GM23248 (cell line): ENCODE data around the gene ARHGEF7. TPM values are rescaled to one million over a fixed set of nuclear protein-coding genes. Genes with fewer than 3 reads are reported as not detected.
A peak's percentile ranks its signal among the peaks of the same experiment; 100 is the strongest.

ENCODE experiments used
- DNase-seq: peaks from one replicate; pipeline ENCODE4 v3.0.0-alpha.2; 2015
- H2AFZ ChIP-seq: fragments of 200-600 bp; sonication (generic); 2 replicates; pipeline ENCODE4 v1.6.1; 2016; ENCODE audit warnings: antibody characterized with exemption
- H3F3A ChIP-seq: fragments of 200-600 bp; sonication (generic); 2 replicates; pipeline ENCODE4 v1.6.1; 2016; ENCODE audit warnings: mild to moderate bottlenecking, antibody characterized with exemption, mixed run types; ENCODE audit not compliant: insufficient read depth
- H3K27ac ChIP-seq: fragments of 200-600 bp; sonication (generic); 2 replicates; pipeline ENCODE4 v1.5.1; 2016; ENCODE audit warnings: mild to moderate bottlenecking
- H3K27me3 ChIP-seq: fragments of 200-600 bp; sonication (generic); replicated peaks from 2 replicates; pipeline ENCODE4 v1.6.1; 2016; ENCODE audit warnings: mild to moderate bottlenecking; ENCODE audit not compliant: insufficient read depth
- H3K36me3 ChIP-seq: fragments of 200-600 bp; sonication (generic); 2 replicates; pipeline ENCODE4 v1.6.1; 2016; ENCODE audit warnings: low read depth, mild to moderate bottlenecking
- H3K4me1 ChIP-seq: fragments of 200-600 bp; sonication (generic); 2 replicates; pipeline ENCODE4 v1.6.1; 2016; ENCODE audit warnings: mild to moderate bottlenecking; ENCODE audit not compliant: insufficient read depth
- H3K4me2 ChIP-seq: fragments of 200-600 bp; sonication (generic); one replicate; pipeline ENCODE4 v1.6.1; 2016; ENCODE audit warnings: mild to moderate bottlenecking; ENCODE audit not compliant: unreplicated experiment
- H3K4me3 ChIP-seq: fragments of 200-600 bp; sonication (generic); 2 replicates; pipeline ENCODE4 v1.5.1; 2016; ENCODE audit warnings: mild to moderate bottlenecking
- H3K79me2 ChIP-seq: fragments of 200-600 bp; sonication (generic); 2 replicates; pipeline ENCODE4 v1.6.1; 2016; ENCODE audit warnings: mild to moderate bottlenecking; ENCODE audit not compliant: insufficient read depth
- H3K9ac ChIP-seq: fragments of 200-600 bp; sonication (generic); 2 replicates; pipeline ENCODE4 v1.6.1; 2016; ENCODE audit warnings: mild to moderate bottlenecking
- H3K9me2 ChIP-seq: fragments of 200-600 bp; sonication (generic); 2 replicates; pipeline ENCODE4 v1.6.1; 2016; ENCODE audit warnings: mixed run types, mild to moderate bottlenecking, moderate library complexity; ENCODE audit not compliant: insufficient read depth
- H3K9me3 ChIP-seq: fragments of 200-600 bp; sonication (generic); one replicate; pipeline ENCODE4 v1.6.1; 2017; ENCODE audit warnings: low read depth
- H4K20me1 ChIP-seq: fragments of 200-600 bp; sonication (generic); 2 replicates; pipeline ENCODE4 v1.6.0; 2016; ENCODE audit not compliant: insufficient read depth
- EZH2 ChIP-seq: fragments of 200-600 bp; sonication (generic); IDR thresholded peaks from 2 replicates; pipeline ENCODE4 v1.6.1; 2018; ENCODE audit warnings: antibody characterized with exemption, mild to moderate bottlenecking; ENCODE audit not compliant: insufficient read depth, poor library complexity, severe bottlenecking
- EZH2phosphoT487 ChIP-seq: fragments of 200-600 bp; sonication (generic); IDR thresholded peaks from 2 replicates; pipeline ENCODE4 v1.6.1; 2018; ENCODE audit warnings: antibody characterized with exemption, moderate library complexity, mild to moderate bottlenecking, low read depth; ENCODE audit not compliant: insufficient read depth
- WGBS, 2 experiments: methylation state at CpG; one replicate each; pipeline ENCODE4 v1.1.6; 2015 to 2017; ENCODE audit warnings: low lambda C conversion rate in 2 of 2, low coverage in 1 of 2; ENCODE audit errors: missing lambda C conversion rate in 2 of 2; 5-methylcytosine and 5-hydroxymethylcytosine counted together
- in situ Hi-C: fragments of 300-500 bp; cut with MboI; formaldehyde crosslinking; loops from 2 replicates; pipeline ENCODE4 v1.15.0; 2020
- polyA plus RNA-seq: library from polyadenylated mRNA; unstranded; fragments of >200 nt; fragmentation: Nextera tagmentation; extraction: Ambion mirVana; gene quantifications from 2 replicates; pipeline ENCODE4 v1.2.1, GENCODE V29; 2016
- total RNA-seq: library from RNA; depleted of rRNA; stranded (reverse); fragments of >200 nt; shearing (Covaris generic); gene quantifications from 2 replicates; pipeline ENCODE4 v1.2.3, GENCODE V29; 2014

ARHGEF7 gene
- total and polyA plus RNA-seq, 2 experiments from 2014 or later, result 19.0 to 23.0 TPM

DNA sequence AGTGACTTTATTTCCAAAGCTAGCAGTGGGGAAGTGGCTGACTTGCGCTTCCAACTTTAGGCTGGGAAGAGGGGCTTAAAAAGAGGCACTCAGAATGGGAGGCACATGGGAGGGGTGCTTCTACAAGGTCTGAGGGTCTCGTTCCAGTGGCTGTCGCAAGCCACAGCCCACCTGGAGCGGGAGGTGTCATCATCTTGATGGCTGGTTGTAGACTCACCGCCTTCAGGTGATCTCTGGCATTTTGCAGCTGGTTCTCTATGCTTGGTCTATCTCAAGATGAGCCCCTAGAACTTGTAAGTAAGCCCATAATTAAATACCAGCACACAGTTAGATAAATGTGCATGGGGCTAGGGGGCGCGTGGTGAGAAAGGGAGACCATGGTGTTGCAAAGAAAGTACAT is 214.5 kb downstream of the ARHGEF7 start:
- H2AFZ ChIP-seq, result no peak overlapping the region
- H3K9ac ChIP-seq, result no peak overlapping the region
- no peaks in the 10 kb centered on the region for H4K20me1 ChIP-seq
- H3K9me2 ChIP-seq, result no peaks in the 10 kb centered on the region
- H3K4me3 ChIP-seq, result no peak overlapping the region
- in situ Hi-C loops, result no loop called here
- no peaks in the 10 kb centered on the region for H3K4me1 ChIP-seq
- no peak overlapping the region for H3K27ac ChIP-seq
- no peak overlapping the region for H3K4me2 ChIP-seq
- no peaks in the 10 kb centered on the region; the same call in 1 of the 2 replicates for H3K27me3 ChIP-seq
- no peak for DNase-seq
- no peaks in the 10 kb centered on the region for H3K36me3 ChIP-seq
- H3F3A ChIP-seq, result no peaks in the 10 kb centered on the region
- no peaks in the 10 kb centered on the region for H3K79me2 ChIP-seq
- TF ChIP-seq EZH2phosphoT487, result no peak
- TF ChIP-seq EZH2, result no peak
- 81 to 85% methylated on average over 7 of the region's 7 CpGs for WGBS, 2 experiments
- H3K9me3 ChIP-seq, result no peaks in the 10 kb centered on the region

DNA sequence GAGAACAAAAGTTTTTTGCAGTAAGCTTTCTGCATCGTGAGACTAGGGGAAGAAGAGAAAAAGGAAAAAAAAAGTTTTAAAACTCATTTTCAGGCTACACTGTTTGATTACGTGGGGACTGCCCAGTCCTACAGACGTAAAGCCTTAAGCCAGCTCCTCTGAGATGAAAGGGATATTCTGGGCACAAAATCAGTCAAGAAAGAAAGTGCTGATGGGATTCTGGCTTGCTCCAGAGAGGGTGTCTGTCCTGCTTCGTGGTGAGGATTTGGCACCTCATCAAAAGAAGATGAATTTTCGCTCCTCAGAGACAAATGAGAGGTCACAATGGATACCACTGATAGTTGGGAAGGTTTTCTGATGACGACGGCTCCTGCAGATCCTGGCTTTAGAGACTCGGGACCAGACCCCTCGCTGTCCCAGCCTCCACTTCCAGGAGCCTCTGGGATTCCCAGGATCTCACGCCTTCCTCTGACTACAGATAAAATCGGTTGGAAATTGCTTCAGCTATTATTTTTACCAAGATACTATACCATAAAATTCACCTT is 215.0 kb downstream of the ARHGEF7 start:
- in situ Hi-C loops, result no loop called here
- 19 to 23% methylated on average over 11 of the region's 11 CpGs for WGBS, 2 experiments
- Histone ChIP-seq H3K27me3 (no peaks in the 10 kb centered on the region; the same call in 1 of the 2 replicates), H4K20me1 (no peaks in the 10 kb centered on the region), H3K27ac (no peak overlapping the region), H3K4me2 (no peak overlapping the region), H2AFZ (no peak overlapping the region), H3K4me3 (no peak overlapping the region), H3K9me2 (no peaks in the 10 kb centered on the region), H3F3A (no peaks in the 10 kb centered on the region), H3K9ac (no peak overlapping the region), H3K79me2 (no peaks in the 10 kb centered on the region), H3K36me3 (no peaks in the 10 kb centered on the region), H3K4me1 (no peaks in the 10 kb centered on the region), H3K9me3 (no peaks in the 10 kb centered on the region)
- TF ChIP-seq EZH2phosphoT487 (no peak), EZH2 (no peak)
- no peak for DNase-seq

DNA sequence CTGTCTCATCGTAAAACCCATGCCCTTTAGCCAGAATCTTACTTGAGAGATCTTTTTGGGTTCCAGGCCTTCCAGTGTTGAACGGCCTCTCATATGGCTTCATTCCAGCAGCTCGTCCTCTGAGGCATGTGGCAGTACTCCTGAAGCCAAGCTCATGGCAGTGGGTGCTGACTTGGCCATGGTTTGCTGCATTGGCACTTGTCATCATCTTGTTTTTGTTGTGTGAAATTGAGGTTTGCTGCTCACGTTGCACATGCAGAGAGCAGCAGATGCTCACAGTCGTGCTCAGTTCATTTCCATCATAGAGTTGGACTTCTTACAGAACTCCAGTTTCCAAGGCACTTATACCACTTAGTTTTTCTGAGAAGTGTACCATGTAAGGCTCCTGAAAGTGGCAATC is 220.2 kb downstream of the ARHGEF7 start:
- Histone ChIP-seq H3K36me3 (no peaks in the 10 kb centered on the region), H4K20me1 (no peaks in the 10 kb centered on the region), H3K79me2 (no peaks in the 10 kb centered on the region), H3K9ac (no peak overlapping the region), H3K9me3 (no peaks in the 10 kb centered on the region), H3K4me3 (no peak overlapping the region), H3K4me2 (no peak overlapping the region), H3K9me2 (no peaks in the 10 kb centered on the region), H3K27ac (no peak overlapping the region), H3K27me3 (no peaks in the 10 kb centered on the region; the same call in 1 of the 2 replicates), H3F3A (peaks cover 6% of the 10 kb centered on the region; the same call in 1 of the 2 replicates), H2AFZ (no peak overlapping the region), H3K4me1 (peaks cover 13% of the 10 kb centered on the region)
- TF ChIP-seq EZH2 (no peak), EZH2phosphoT487 (no peak)
- in situ Hi-C loops, result no loop called here
- no peak for DNase-seq
- 65 to 67% methylated on average over 5 of the region's 5 CpGs for WGBS, 2 experiments

DNA sequence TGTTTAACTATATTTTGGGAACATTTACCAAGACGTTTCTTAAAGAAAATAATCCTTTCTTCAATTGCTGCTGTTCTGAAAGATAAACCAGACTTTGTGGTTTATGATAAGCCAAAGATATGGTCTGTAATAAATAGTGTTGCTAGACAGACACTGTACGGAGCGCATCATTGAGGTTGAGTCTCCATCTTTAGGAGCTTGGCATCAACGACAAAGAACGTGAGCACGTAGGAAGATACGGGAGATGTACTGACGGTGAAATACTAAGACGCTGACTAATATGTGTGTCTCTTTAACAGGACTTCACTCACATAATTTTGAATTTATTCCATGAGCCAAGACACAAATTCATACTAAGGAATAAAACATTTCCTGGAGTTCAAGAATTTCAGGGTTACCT is 221.6 kb downstream of the ARHGEF7 start:
- Histone ChIP-seq H3K79me2 (no peaks in the 10 kb centered on the region), H3K9ac (no peak overlapping the region), H3K27me3 (no peaks in the 10 kb centered on the region), H3F3A (peaks cover 6% of the 10 kb centered on the region; the same call in 1 of the 2 replicates), H3K9me3 (no peaks in the 10 kb centered on the region), H4K20me1 (no peaks in the 10 kb centered on the region), H2AFZ (no peak overlapping the region), H3K9me2 (no peaks in the 10 kb centered on the region), H3K4me2 (peak overlapping the region; percentile 56), H3K4me1 (peaks cover 13% of the 10 kb centered on the region), H3K4me3 (no peak overlapping the region), H3K36me3 (no peaks in the 10 kb centered on the region), H3K27ac (peak overlapping the region; percentile 28; the same call in 1 of the 2 replicates)
- no peak for TF ChIP-seq EZH2
- TF ChIP-seq EZH2phosphoT487, result no peak
- in situ Hi-C loops, result no loop called here
- 88 to 91% methylated on average over 9 of the region's 9 CpGs for WGBS, 2 experiments
- DNase-seq, result peak; percentile 8
